Parathyroid adenoma (tissue), 2 donors: ENCODE results near the gene IQSEC3.

ENCODE experiments used
- H2AFZ ChIP-seq: fragments of 300-600 bp; sonication (generic); one replicate; pipeline ENCODE4 v1.7.0; 2017; ENCODE audit warnings: antibody characterized with exemption, mild to moderate bottlenecking
- H3K27ac ChIP-seq: fragments of 300-600 bp; sonication (generic); one replicate; pipeline ENCODE4 v1.7.0; 2017
- H3K27me3 ChIP-seq: fragments of 300-600 bp; sonication (generic); one replicate; pipeline ENCODE4 v1.7.0; 2017; ENCODE audit warnings: low read length; ENCODE audit not compliant: control insufficient read depth, insufficient read depth
- H3K36me3 ChIP-seq: fragments of 300-600 bp; sonication (generic); one replicate; pipeline ENCODE4 v1.7.0; 2017; ENCODE audit warnings: low read length; ENCODE audit not compliant: control insufficient read depth, insufficient read depth
- H3K4me1 ChIP-seq: fragments of 300-600 bp; sonication (generic); one replicate; pipeline ENCODE4 v1.7.0; 2017; ENCODE audit warnings: control low read depth
- H3K4me2 ChIP-seq: fragments of 300-600 bp; sonication (generic); one replicate; pipeline ENCODE4 v1.7.0; 2017; ENCODE audit warnings: low read length
- H3K4me3 ChIP-seq: fragments of 300-600 bp; sonication (generic); one replicate; pipeline ENCODE4 v1.7.0; 2017; ENCODE audit warnings: low read depth, low read length
- H3K79me2 ChIP-seq: fragments of 300-600 bp; sonication (generic); one replicate; pipeline ENCODE4 v1.7.0; 2017; ENCODE audit warnings: control low read depth
- H3K9ac ChIP-seq: fragments of 300-600 bp; sonication (generic); one replicate; pipeline ENCODE4 v1.7.0; 2017; ENCODE audit warnings: mild to moderate bottlenecking
- H3K9me3 ChIP-seq: fragments of 300-600 bp; sonication (generic); one replicate; pipeline ENCODE4 v1.7.0; 2017; ENCODE audit warnings: low read length; ENCODE audit not compliant: control insufficient read depth
- CTCF ChIP-seq: fragments of 300-600 bp; sonication (generic); IDR thresholded peaks from one replicate; pipeline ENCODE4 v1.7.0; 2017; ENCODE audit warnings: antibody characterized with exemption, mild to moderate bottlenecking
- donor health status: primary hyperparathyroidism.

Gene IQSEC3

GRCh38 chr12:157644-158043 lies 91.1 kb downstream of the IQSEC3 start:
- no peaks in the 10 kb centered on the region for H3K9me3 ChIP-seq
- no peak overlapping the region for H3K9ac ChIP-seq
- no peak overlapping the region for H3K4me3 ChIP-seq
- no peaks in the 10 kb centered on the region for H3K36me3 ChIP-seq
- H3K27me3 ChIP-seq: no peaks in the 10 kb centered on the region
- H3K79me2 ChIP-seq: no peaks in the 10 kb centered on the region
- no peak overlapping the region for H2AFZ ChIP-seq
- H3K4me1 ChIP-seq: peaks cover 13% of the 10 kb centered on the region
- no peak overlapping the region for H3K4me2 ChIP-seq
- TF ChIP-seq CTCF: no peak
- H3K27ac ChIP-seq: no peak overlapping the region

DNA sequence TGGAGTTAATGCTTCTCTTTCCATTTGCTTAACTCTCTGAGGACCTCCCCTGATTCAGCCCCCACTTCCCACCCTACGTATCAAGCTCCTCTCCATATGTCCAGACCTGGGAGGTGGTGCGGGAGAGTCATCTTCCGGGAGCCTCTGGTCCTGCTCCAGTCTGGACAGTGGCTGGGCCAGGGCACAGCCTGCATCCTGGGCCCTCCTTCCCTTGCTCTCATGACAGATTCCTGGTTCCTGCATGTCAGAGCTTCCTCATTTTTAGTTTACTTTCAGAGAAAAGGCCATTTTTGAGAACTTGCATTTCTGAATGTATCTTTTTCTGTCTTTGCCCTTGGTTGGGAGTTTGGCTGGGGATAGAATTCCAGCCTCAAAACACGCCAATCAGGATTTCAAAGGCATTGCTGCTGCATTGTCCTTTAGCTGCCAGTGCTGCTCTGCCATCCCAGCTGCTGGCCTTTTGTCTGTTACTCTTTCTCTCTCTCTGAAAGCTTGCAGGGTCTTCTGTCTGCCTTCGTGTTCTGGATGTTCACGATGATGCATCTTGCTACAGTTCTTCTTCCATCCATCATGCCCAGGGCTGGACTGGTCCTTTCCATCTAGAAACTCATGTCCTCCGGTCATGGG lies 92.7 kb downstream of the IQSEC3 start:
- peaks cover 8% of the 10 kb centered on the region for H3K4me1 ChIP-seq
- no peak overlapping the region for H3K9ac ChIP-seq
- no peaks in the 10 kb centered on the region for H3K79me2 ChIP-seq
- no peak overlapping the region for H3K4me3 ChIP-seq
- H2AFZ ChIP-seq: no peak overlapping the region
- no peak for TF ChIP-seq CTCF
- no peaks in the 10 kb centered on the region for H3K36me3 ChIP-seq
- no peaks in the 10 kb centered on the region for H3K27me3 ChIP-seq
- H3K9me3 ChIP-seq: no peaks in the 10 kb centered on the region
- no peak overlapping the region for H3K4me2 ChIP-seq
- no peak overlapping the region for H3K27ac ChIP-seq

DNA sequence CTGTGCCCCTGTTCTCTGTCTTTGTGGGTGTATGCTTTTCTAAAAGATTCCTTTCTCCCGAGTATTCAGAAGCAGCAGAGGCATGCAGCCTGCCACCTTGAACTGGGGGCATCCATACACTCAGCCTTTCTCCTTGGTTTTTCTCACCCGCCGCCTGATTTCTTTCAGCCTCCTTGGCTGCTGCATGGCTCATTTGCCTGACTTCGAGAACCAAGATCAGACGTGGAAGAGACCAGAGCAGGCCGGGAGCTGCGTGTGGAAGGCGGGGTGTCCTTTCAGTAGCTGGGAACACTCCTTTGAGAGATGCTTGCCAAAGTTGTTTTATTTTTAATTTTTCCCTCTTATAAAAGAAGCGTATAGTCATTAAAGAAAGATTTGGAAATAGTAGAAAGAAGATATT lies 94.3 kb downstream of the IQSEC3 start:
- H3K27ac ChIP-seq: no peak overlapping the region

DNA sequence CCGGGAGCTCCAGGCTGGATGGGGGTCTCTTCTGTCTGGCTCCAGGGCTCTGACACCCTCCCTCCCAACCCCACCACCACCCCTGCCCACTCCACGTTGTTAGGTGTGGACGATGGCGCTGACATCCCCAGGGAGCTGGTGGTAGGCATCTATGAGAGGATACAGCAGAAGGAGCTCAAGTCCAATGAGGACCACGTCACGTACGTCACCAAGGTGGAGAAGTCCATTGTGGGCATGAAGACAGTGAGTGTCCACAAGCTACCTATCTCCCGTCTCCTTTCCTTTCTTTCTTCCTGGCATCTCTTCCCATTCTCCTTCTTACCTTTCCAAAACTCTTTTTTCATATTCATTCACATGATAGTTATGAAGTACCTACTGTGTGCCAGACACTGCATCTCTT lies 95.3 kb downstream of the IQSEC3 start:
- no peaks in the 10 kb centered on the region for H3K79me2 ChIP-seq
- no peak for TF ChIP-seq CTCF
- peaks cover 8% of the 10 kb centered on the region for H3K4me1 ChIP-seq
- no peaks in the 10 kb centered on the region for H3K27me3 ChIP-seq
- H3K4me3 ChIP-seq: no peak overlapping the region
- no peak overlapping the region for H3K4me2 ChIP-seq
- no peak overlapping the region for H3K9ac ChIP-seq
- H3K9me3 ChIP-seq: no peaks in the 10 kb centered on the region
- H3K36me3 ChIP-seq: no peaks in the 10 kb centered on the region
- no peak overlapping the region for H2AFZ ChIP-seq
- H3K27ac ChIP-seq: no peak overlapping the region

More for the DNA sequence above, 94.3 kb downstream of the IQSEC3 start:
- no peak for TF ChIP-seq CTCF
- Histone ChIP-seq H3K79me2 (no peaks in the 10 kb centered on the region), H3K4me2 (no peak overlapping the region), H3K4me1 (peaks cover 8% of the 10 kb centered on the region), H3K9me3 (no peaks in the 10 kb centered on the region), H3K36me3 (no peaks in the 10 kb centered on the region), H3K27me3 (no peaks in the 10 kb centered on the region), H3K4me3 (no peak overlapping the region), H2AFZ (no peak overlapping the region), H3K9ac (no peak overlapping the region)
